LHCN-M2 (cell line): ENCODE results near the gene ACAA1. TPM values are rescaled to one million over a fixed set of nuclear protein-coding genes. Genes with fewer than 3 reads are reported as not detected.
A peak's percentile ranks its signal among the peaks of the same experiment; 100 is the strongest.
"Not testable (repeated sequence)": the region's sequence is repeated elsewhere in the genome, so short reads cannot be mapped to it uniquely, and the experiment has no call there.

Experiments used
- DNase-seq: peaks from one replicate; pipeline ENCODE4 v3.0.0-alpha.2; 2012; ENCODE audit warnings: low read depth
- total RNA-seq: library from RNA; depleted of rRNA; stranded (reverse); fragments of >200 nt; gene quantifications from 2 replicates; pipeline ENCODE4 v1.2.3, GENCODE V29; 2014

ACAA1 gene
- total RNA-seq, 1 experiment from 2014 or later: 23.4 TPM

DNA sequence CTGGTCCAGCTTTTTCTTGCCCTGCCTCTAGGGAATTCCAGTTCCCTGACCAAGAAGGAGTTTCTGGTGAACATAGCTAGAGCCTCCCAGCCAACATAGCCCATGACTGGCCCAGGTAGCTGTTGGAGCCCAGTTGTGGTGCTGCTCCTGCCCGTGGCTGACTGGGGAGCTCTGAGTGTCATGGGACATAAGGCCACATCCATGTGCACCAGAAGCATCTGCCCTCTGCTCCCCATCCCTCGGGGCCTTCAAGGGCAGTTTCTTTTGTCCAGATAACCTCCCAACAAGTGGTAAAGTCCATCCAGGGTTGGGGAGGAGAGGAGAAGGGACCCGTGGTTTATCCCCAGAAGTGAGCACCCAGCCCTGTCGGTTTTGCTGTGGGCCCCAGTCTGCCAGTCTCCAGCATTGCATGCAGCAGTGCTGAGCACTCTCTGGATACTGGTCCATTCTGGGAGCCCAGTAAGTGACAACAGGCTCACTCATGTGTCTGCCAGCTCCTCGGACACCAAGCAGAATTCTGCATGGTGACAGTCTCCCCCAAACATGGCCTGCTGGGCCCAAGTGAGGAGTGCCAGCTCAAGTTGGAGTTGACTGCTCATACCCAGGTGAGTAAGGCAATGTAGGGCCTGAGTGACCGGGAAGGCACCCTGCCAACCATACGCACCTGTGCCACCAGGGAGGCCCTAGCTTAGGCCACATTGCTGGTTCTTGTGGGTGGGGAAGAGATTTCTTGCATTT is 28.8 kb downstream of the ACAA1 start:
- DNase-seq: no peak

DNA sequence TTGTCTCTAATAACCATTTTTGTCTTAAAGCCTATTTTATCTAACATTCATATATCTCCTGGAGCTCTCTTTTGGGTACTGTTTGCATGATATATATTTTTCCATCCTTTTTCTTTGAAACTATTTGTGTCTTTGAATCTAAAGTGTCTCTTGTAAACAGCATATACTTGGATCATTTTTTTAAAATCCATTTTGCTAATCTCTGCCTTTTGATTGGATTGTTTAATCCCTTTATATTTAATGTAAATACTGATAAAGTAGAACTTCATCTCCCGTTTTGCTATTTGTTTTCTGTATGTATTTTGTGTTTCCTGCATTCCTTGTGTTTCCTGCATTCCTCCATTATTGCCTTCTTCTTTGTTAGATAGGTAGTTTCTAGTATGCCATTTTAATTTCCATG is 31.4 kb downstream of the ACAA1 start:
- DNase-seq: no peak

GRCh38 chr3:38102444-38102814 is 34.5 kb downstream of the ACAA1 start:
- DNase-seq: no peak

DNA sequence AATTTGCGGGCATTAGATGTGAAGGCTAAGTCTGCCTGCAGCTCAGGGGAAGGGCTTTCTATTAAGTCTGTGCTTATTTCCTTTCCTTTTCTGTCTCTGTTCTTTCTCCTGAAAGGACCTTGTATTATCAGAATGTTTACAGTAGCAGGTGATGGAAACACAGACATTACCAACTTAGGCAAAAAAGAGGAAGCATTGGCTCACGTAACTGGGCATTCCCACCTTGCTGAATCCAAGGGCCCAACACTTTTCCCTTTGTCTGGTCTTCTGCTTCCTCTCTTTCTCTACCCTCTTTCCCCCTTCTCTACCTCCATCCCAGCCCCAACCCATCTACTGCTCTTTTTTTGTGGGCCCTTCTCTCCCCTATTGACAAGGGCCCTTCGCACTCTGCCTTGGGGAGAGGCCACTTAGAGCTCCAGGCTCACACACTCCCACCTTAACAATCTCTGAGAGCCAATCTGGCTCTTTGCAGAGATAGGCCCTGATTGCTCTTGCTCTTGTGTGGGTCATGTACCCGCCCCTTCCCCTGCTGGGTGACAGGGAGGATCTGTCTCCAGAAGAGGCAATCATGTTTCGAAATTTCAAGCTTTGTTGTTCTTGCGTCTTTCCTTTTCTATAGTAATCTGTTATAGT is 35.0 kb downstream of the ACAA1 start:
- no peak for DNase-seq

GRCh38 chr3:38100498-38100897 is 36.4 kb downstream of the ACAA1 start:
- DNase-seq: no peak

- no peak for DNase-seq
These were observed 37.4 kb downstream of the ACAA1 start for GRCh38 chr3:38099518-38099917.

DNA sequence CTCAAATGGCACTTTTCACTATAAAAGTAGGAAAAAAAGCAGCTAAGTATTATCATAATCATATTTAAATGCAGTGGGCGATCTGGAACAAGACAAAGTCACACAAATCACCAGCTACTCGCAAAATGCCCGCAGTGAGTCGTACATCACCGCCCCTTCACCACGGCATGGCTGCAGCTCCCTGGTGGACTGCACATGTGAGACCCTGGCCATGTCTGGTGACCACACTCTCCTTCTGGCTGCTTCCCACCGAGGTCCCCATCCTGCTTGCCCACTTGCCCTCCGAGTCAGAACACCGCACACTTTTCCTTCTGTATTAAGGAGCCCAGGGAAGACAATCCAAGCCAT is 38.6 kb downstream of the ACAA1 start:
- no peak for DNase-seq

GRCh38 chr3:38097446-38098375 is 39.2 kb downstream of the ACAA1 start:
- DNase-seq: no peak

DNA sequence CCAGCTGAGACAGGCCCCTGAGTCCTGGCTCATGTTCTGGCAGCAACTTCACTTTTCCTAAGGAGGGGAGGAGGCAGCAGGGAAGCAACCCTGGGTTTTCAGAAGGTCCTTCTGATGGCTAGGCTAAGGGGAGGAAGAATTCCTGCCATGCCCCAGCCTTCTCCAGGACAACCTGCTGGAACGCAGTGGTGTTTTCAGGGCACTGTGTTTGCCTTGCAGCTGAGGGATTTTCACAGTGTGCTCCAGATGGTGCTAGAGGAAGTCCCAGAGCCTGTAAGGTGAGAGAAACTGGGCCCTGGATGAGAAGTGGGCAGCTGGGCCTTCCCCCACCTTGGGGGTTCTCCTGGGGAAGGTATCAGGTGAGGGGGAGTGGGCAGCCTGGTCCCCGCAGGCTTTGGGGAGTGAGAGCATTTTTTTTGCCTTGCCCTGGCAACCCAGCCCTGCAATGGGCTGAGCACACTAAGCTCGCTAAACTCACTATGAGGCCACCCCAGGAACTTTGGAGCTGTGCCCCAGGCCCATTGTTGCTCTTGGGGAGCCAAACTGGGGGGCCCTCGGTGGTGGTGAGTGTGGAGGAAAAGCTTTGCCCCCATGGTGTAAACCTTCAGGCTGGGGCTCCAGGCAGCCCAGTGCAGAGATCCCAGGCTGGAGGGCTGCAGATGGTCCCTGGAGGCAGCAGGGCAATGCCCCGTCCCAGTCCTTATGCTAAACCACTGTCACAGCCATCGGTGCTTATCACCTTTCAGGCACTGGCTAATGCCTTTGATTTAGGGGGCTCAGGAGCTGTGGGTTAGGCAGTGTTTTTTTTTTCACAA is 41.1 kb downstream of the ACAA1 start:
- DNase-seq: no peak

DNA sequence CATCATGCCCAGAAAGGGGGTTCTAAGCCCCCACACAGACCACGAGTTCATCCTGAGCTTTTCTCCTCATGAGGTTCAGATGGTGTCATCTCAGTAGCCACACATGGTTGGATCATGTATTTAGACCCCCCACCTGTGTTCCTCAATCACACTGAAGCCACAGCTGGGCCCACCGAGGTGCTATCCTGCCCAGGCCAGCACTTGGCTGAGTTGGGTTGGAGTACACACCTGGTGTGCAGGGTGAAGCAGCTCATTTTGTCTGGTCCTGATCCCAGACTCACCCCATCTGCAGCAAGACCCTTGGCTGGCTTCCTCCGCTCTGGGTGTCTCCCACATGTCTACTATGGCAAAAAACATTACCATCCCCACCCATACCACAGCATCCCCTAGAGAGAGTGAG is 41.9 kb downstream of the ACAA1 start:
- DNase-seq: no peak

- no peak for DNase-seq
These were observed 46.5 kb downstream of the ACAA1 start for GRCh38 chr3:38090453-38090852.

DNA sequence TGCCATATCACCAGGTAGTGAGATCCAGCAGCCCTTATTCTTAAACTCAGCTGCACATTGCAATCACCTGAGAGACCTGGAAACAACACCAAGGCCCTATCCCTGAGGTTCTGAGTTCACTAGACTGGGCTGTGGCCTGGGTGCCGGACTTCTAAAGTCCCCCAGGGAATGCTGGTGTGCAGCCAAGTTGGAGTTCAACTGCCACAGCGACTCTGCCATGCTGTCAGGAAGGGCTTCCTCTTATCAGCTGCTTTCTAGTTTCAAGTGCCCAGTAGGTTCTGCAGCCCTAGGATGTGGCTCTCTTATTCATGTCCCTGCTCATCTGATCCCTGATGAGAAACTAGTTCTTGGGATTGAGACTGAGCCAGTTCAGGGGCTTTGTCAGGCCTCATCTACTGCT is 47.8 kb downstream of the ACAA1 start:
- no peak for DNase-seq

DNA sequence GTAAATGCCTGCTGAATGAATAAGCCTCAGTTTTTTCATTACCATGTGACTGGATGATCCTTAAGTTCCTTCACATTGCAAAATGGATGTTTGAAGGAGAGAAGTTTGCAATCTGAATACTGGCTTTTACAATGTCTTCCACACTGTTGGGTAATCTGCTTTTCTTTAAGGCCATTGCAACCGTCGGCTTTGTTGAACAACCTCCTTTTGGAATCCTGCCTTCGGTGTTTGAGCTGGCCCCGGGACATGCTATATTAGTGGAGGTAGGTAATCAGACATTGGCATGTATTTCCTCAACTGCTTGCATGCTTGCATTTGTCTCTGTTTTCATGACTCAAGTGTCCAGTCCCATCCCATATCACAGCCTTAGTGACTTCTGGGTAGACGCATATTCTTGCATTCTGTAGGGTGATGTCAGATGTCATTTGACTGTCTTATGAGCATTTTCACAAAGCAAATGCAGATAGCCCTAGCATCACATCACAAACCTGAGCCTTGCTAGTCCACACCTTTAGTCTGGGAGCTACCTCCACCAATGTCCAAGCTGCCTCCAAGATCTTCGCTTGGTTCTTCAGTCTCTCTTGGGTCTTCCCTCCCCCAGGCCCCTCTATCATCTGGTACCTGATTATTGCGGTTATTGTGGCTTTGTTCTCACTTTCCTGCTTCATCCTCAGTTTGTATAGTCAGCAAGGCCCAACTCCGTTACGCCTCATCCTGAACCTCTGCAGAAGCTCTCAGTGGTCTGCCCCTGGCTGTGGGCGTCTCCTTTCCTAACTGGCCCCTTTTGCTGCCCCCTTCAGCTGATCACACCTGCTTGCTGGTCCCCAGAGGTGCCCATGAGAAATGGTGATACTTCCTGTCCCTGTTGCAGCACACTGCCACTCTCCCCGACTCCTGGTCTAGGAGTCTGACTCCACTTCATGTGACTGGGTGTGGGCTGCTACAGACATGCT is 48.5 kb downstream of the ACAA1 start:
- DNase-seq: no peak

DNA sequence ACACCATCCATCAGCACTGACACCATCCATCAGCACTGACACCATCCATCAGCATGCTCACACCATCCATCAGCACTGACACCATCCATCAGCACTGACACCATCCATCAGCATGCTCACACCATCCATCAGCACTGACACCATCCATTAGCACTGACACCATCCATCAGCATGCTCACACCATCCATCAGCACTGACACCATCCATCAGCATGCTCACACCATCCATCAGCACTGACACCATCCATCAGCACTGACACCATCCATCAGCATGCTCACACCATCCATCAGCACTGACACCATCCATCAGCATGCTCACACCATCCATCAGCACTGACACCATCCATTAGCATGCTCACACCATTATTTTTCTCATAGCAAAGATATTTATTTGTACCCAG is 49.6 kb downstream of the ACAA1 start:
- not testable (repeated sequence) for DNase-seq

DNA sequence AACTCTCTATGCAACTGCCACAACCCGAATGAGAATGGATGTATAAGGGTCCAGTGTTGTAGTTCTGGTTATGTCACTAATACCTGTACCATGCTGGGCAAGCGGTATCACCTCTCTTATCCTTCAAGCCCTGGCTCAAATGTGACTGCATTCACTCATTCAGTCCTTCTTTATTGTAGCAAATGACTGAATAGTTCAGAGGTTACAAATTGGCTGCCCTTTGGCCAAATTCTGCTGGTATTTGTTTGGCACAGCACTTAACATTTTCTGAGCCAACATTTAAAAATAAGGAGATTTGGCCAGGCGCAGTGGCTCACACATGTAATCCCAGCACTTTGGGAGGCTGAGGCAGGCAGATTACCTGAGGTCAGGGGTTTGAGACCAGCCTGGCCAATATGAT is 50.4 kb downstream of the ACAA1 start:
- no peak for DNase-seq

- no peak for DNase-seq
These were observed 51.0 kb downstream of the ACAA1 start for GRCh38 chr3:38085943-38086324.

DNA sequence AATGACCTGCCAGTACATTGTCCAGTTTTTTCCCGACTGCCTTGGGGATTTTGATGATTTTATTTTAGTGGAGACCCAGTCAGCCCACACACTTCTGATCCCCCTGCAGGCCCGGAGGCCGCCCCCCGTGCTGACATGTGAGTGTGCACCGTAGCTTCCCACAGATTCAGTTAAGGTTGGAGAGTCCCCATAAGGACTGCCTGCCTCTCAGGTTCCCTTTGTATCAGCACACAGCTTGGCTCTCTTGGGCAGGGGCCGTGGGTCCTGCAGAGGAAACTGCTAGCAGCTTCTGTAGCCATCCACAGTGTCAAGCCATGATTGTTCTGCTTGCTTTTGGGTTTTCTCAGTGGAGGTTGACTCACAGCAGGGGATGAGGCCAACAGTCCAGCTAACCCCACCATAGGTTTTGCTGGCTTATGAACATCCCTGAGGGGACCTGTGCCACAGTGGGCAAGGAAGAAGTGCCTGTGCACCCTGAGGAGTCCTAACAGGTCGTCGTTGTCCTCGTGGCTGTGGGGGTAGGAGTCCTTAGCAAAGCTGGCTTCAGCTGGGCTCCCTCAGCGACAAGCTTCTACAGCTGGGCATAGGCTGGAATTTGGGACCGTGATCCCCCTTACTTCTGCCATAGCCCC is 51.5 kb downstream of the ACAA1 start:
- no peak for DNase-seq

DNA sequence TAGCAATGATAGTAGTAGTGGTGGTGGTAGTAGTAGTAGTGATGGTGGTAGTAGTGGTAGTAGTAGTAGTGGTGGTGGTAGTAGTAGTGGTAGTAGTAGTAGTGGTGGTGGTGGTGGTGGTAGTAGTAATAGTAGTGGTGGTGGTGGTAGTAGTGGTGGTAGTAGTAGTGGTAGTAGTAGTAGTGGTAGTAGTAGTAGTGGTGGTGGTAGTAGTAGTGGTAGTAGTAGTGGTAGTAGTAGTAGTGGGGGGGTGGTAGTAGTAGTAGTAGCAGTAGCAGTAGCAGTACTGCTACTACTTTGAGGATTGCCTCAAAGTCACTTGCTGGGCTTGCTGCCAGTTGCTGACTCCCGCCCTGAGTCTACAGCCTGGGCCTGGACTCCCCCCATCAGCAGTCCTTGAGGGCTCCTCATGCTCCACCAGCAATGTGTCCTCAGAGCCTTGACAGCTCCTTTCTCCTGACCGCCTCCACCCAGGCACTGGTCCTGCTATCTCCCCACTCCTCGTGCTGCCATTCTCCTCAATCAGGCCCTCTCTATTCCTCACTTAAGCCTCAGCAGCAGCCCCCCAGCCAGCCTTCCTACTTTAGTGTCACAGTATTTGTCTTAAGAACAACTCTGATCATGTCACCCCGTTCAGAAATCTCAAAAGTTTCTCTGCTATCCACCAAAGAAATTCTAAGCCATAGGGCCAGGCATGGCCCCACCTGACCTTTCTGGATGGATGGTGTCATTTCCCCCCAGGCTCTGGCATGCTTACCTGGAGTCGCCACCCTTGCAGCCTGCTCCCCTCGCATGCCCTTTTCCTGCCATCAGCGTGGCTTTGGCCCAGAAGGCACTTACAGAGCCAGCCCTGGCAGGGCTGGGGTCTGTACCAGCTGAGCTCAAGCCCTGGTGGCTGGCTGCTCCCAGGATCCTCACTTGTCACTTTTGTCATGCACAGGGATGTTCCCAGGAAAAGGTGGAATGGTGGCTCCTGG is 52.3 kb downstream of the ACAA1 start:
- DNase-seq: peak; percentile 31

- no peak for DNase-seq
These were observed 53.0 kb downstream of the ACAA1 start for GRCh38 chr3:38083871-38084333.
